HG03066 (cell line): ENCODE data around the gene CCDC81.
"Not testable (repeated sequence)": the region's sequence is repeated elsewhere in the genome, so short reads cannot be mapped to it uniquely, and the experiment has no call there.

Source experiments
- ATAC-seq: cut with Tn5 transposase; IDR thresholded peaks from one replicate; pipeline ENCODE4 v1.9.1; 2021; ENCODE audit warnings: low read depth; ENCODE audit not compliant: unreplicated experiment

CCDC81 gene

DNA sequence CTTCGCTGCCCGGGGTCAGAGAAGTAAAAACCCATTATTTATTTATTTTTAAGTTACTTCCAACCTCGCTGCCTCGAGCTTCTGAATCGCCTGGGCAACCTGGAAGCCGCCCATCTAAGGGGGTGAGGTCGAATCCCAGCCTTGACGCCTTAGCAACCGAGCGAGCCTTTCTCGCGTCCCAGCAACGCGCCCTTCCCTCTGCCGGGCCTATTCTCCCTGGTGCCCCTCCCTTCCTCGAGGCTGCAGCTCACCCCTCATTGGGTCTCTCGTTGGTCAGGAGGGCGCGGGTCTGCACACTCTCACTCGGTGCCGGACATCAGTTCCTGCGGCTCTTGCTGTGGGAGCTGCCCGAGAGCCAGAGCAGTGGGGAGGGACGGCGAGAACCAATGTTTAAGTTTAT lies at the start of gene CCDC81:
CCDC81 (plus strand) TSS at position 302 of the 400 bp plus-strand sequence. CDS start 277 bp downstream, outside the sequence.
- no peak for ATAC-seq

DNA sequence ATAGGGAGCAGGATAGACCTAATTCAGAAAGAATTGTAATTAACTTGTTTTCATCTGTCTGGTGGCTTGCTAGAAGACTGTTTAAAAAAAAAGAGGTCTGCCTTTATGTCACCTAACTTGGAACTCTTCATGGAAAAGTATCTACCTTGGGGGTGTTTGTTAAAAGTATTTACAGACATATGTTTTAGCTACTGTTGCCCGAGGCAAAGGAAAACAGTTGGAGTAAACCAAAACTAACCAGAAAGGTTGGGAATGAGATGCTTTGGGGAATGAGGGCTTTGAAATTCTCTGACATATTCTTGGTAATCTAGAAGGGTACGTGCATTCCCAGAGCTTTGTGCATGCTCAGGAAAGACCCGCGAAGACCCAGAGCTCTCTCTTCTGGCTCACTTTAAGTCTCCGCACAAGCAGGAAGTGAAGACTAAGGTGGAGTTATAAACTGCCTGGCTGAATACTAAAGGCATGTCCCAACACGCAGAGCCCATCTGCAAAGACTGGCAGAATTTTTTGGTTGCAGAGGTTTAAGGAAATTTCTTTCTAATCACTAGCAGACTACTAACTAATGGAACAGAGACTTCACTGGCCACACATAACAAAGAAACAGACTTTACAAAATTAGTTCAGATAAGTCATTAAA lies 39.4 kb upstream of the CCDC81 start:
- ATAC-seq: no peak

DNA sequence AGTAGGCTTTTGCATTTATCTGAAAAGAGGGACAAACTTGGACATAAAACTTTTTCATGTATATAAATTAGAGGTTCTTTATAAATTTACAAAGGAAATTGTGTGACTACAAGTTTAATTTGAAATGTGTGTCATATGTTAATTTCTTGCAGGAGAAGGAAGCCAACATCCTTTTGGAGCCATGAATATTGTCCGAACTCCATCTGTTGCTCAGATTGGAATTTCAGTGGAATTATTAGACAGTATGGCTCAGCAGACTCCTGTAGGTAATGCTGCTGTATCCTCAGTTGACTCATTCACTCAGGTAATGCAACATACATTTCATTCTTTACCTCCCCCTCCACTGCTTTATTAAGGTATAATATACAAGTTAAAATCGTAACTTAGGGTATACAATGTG lies 37.5 kb upstream of the CCDC81 start:
- no peak for ATAC-seq

DNA sequence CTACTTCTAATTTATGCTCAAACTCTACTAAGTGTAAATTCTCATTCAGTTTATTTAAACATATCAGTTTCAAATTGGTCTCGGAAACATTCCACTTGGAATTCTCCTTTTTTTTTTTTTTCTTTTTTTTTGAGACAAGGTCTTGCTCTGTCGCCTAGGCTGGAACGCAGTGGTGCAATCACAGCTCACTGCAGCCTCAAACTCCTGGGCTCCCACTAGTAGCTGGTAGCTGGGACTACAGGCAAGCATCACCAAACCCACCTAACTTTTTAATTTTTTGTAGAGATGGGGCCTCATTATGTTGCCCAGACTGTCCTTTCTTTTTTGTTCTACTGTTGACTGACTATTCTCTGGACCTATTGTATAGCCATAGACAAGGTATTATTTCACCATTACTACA lies 33.3 kb upstream of the CCDC81 start:
- ATAC-seq: no peak

DNA sequence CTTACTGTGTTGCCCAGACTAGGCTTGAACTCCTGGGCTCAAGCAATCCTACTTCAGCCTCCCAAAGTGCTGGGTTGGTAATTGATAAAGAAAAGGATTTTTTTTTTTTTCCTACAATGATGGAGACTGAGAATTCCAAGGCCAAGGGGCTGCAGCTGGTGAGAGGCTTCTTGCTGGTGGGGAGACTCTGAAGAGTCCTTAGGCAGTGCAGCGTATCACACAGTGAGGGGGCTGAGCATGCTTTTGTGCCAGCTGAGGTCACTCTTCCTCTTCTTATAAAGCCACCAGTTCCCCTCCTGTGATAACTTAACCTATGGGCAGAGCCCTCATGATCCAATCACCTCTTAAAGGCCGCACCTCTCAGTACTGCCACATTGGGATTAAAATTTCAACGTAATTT lies 28.2 kb upstream of the CCDC81 start:
- ATAC-seq: no peak

DNA sequence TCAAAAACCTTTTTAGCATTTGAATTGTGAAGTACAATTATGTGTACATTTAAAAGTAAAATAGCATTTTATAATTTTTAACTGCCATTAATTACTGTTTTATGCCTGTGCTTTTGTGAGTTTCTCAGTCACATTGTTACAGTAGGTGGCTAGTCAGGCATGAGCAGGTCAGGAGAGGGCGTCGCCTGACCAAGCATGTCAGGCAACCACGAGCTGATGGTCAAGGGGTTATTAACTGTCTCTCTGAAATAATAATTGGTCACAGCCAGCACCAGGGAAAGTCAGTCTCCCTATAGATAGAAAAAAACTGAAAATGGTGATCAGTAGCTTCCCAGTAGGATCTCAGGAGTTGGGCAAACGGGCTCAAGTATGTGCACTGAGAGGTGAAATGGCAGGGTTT lies 19.4 kb upstream of the CCDC81 start:
- no peak for ATAC-seq

DNA sequence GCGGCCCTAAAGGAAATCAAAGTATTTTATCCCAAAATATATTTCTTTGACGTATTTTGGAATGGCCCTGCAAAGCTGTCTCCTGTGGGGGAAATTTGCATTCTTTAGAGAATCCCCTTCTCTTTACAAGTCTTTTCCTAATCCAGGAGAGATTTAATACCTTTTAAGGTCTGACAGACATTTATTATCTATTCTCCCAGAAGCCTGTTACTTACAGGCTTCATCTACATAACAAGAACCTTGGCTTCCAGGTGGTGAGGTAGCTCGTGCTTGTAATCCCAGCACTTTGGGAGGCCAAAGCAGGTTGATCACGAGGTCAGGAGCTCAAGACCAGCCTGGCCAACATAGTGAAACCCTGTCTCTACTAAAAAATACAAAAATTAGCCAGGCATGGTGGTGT lies 17.3 kb upstream of the CCDC81 start:
- ATAC-seq: not testable (repeated sequence)

DNA sequence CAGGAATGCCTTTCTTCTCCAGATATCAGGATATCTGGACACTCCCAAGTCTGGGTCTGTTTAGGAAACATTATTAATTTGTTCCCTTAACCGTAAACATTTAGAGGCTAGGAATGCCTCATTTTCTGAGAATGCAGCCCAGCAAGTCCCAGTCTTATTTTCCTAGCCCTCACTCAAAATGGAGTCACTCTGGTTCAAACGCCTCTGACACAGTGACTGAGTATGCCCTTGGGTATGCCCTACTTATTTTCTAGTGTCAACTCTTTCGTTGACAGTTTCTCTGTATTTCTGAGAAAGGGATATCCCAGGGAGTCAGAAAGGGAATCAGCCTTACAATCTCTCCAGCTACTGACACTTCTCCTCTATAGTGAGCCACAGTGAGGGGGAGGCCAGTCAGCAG lies 16.0 kb upstream of the CCDC81 start:
- ATAC-seq: no peak

DNA sequence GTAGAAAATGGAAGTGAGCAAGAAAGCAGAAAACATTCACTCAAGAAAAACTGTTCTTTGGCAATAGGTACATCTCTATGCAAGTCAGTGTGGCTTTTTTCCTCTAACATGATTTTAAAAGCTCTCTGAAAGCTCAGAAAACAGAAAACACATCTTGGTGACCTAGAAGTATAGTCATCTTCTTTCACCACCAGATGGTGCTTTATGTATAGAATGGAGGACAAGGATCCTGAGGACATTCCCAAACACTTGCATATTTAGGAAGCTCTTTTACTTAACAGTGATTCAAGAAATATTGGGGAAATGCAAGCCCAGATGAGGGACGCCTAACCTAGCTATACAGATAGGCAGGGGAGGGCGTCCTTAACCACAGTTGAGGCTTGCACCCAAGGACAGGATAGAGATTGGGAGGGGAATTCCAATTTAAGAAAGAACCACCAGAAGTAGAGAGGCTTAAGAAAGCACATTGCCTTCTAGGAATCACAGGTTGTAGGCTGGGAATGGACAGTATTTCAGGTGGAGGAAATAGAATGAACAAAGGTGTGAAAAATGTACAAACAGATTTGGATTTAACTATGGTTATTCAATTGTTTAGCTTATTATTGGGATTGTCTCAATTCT lies 13.8 kb upstream of the CCDC81 start:
- ATAC-seq: no peak

DNA sequence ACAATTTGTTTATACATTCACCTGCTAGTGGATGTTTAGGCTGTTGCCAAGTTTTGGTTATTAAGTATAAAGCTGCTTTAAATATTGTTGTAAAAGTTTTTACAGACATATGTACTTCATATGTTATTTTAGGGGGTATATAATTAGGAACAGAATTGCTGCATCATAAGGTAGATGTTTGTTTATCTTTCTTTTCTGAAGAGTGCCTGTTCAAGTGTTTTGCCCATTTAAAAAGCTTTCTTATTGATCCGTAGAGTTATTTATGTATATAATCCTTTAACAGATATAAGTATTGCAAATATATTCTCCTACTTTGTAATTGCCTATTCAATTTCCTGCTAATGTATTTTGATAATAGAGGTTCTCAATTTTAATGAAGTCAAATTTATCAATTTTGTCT lies 11.3 kb upstream of the CCDC81 start:
- ATAC-seq: no peak

DNA sequence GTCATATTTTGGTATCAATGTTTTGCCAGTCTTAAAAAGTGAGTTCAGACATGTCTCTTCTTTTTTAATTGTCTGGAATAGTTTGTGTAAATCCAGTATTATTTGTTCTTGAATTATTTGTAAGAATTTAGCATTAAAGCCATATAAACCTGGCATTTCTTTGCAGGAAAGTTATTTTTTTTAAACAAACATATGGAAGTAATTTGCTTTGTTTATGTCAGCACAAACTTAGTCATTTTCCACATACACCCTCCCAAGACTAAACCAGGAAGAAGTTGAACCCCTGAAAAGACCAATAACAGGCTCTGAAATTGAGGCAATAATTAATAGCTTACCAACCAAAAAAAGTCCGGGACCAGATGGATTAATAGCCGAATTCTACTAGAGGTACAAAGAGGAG lies 9.1 kb upstream of the CCDC81 start:
- ATAC-seq: no peak

DNA sequence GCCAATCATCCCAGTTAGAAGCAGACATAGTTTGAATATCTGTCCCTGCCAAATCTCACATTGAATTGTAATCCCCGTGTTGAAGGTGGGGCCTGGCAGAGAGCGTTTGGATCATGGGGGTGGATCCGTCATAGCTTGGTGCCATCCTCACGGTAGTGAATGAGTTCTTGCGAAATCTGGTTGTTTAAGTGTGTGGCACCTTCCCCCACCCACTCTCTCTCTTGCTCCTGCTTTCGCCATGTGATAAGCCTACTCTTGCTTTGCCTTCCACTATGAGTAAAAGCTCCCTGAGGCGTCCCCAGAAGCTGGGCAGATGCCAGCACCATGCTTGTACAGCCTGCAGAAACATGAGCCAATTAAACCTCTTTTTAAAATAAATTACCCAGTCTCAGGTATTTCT lies 5.0 kb upstream of the CCDC81 start:
- no peak for ATAC-seq

DNA sequence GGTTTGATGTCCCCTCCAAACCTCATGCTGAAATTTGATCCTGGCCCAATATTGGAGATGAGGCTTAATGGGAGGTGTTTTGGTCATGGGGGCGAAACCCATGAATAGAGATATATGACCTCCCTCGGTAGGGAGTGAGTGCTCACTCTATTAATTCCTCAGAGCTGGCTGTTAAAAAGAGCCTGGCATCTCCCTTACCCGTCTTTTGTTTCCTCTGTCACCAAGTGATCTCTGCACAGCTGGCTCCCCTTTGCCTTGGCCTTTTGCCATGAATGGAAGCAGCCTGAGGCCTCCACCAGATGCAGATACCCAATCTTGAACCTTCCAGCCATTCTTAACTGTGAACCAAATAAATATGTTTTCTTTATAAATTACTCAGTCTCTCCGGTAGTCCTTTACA lies 4.5 kb upstream of the CCDC81 start:
- ATAC-seq: no peak

DNA sequence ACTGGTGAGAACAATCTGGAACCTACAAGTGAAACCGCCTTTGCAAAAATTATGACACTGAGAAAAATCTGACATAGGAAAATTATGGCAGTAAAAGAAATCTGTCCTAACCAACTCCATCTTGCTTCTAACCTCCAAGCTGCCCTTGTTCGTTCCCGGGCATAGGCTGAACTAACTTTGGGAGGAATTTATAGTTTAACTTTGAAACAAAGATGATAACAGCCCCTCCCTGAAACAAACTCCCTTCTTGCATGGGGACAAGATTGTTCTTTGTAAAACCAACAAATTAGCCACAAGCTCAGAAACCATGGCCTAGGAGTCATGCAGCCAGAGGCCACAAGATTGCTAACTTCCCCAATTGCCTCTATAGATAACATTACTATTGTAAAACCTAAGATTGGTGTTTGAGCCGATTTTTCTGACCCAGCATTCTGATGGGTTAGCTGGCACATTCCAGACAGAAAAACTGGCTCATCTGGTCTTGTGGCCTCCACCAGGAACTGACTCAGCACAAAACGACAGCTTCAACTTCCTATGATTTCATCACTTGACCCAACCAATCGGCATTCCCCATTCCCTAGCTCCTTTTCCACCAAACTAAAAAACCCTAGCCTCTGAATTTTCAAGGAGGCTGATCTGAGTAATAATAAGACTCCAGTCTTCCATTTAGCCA lies 3.6 kb upstream of the CCDC81 start:
- ATAC-seq: no peak

DNA sequence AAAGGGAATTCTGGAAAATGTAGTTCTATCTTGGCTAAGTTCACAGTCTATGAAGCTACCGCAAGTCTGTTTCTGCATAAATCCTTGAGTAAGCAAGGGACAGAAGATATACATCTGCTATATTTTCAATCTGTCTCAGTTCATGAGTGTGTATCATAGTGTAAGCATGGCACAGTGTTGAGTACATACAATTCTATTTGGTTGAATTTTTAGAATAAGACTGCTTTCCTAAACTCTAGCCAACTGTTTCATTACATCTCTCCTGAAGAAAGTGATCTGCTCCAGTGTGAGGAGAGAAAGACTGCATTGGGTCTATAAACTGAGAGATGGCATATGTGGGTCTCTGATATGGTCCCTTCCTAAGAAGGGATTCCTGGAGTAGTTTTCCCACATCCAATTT lies 2.6 kb upstream of the CCDC81 start:
- ATAC-seq: no peak

DNA sequence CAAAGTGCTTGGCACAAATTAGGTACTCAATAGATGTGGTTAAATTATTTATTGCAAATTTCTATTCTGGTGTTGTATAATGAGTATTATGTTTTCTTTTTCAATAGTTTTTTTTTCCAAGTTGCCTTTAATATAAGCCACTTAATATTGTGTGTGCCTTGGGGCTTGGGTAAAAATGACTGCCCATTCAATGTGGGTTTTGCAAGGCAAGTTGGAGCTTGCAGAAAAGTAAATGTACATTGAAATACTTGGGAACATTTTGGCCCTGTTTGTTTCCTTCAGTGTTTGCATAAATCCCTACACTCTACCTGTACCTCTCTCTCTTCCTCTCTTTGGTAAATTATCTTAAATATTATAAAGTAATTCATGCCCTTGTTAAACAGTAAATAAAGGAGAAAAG lies 2.1 kb upstream of the CCDC81 start:
- no peak for ATAC-seq

DNA sequence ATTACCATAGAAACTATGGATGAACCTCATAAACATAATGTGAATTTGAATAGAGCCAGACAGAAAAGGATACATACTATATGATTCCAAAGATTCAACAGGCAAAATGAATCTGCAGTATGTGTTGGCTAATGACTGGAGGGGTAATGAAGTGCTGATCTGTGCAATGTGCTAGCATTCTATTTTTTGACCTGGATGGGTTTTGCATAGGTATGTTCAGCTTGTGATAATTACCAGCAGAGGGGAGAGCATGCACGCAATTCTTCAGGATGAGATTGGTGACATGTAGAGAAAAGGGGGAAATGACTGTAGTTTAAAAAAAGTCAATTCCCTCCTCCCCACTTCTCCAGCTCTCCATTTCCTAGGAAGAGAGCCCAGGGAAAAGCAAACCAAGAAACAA lies 618 bp upstream of the CCDC81 start:
- no peak for ATAC-seq

DNA sequence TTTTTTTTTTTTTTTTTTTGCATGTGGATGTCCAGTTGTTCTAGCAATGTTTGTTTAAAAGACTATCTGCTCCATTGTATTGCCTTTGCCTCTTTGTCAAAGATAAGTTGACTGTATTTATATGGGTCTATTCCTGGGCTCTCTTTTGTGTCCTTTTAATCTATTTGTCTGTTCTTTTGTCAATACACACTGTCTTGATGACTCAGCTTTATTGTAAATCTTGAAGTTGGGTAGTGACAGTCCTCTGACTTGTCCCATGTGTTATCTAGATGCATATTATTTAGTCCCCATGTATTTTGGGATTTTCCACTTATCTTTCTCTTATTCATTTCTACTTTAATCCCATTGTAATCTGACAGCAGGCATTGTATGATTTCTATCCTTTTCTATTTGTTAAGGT lies 3.3 kb downstream of the CCDC81 start:
- no peak for ATAC-seq

DNA sequence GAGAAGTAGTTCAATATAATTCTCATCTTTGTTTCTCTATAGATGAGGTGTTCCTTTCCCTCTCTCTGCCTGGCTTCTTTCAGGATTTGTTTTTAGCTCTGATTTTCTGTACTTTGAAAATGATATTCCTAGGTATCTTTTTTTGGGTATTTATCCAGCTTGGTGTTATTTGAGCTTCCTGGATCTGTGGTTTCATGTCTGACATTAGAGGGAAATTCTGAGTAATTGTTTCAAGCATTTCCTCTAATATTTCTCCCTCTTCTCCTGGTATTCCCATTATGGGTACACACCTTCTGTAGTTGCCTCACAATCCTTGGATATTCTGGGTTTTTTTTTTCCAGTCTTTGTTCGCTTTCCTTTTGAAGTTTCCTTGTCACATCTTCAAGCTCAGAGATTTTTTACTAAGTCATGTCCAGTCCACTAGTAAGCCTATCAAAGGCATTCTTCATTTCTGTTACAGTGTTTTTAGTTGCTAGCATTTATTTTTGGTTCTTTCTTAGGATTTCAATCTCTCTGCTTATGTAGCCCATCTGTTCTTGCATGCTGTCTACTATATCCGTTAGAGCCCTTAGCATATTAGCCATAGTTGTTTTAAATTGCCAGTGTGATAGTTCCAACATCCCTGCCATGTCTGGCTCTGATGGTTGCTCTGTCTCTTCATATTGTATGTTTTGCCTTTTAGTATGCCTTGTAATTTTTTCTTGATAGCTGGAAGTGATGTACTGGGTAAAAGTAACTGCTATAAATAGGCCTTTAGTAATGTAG lies 5.8 kb downstream of the CCDC81 start:
- ATAC-seq: no peak

DNA sequence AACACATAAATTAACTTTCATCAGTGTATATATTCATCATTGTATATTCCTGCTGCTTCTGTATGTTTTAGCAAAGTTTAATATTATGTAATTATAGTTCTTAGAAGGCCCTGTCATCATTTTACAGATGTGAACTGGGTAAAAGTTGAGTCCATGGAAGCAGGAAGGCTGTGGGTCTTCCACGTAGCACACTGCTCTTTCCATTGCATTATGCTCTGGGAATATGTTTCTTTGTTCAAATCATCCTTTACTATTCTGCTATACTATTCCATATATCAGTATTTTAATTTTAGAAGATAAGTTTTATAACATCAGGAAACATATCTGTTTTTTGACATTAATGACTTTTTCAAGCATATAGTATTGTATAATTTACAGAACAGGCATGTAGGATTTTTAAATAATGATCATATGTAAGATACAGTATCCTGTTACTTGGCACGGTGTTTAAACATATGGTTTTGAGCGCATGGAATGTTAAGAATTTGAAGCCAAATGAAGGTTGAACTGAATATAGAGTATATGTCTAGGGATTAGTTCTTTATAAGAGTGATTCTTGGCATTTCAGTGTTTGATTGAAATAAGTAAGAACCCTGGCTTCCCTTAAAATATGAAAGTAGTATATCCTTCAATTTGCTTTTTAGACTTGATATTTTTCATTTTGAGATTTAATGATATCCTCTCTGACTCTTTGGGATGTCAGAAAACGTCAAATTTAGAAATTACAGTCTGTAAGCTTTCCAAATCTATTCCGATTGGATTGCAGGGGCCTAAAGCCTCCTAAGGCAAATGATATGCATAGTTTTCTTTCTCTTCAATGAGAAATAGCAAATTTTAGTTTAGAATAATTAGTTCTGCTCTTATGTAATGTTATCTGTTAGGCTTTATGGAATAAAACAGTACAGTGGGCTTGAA lies 8.6 kb downstream of the CCDC81 start:
- ATAC-seq: no peak
